ENCODE results near the gene MRPS18B. TPM values are rescaled to one million over a fixed set of nuclear protein-coding genes. Genes with fewer than 3 reads are reported as not detected.
A peak's percentile ranks its signal among the peaks of the same experiment; 100 is the strongest.

The MRPS18B gene
- total and polyA plus RNA-seq, 2 donors (not counting 1 experiment from before 2014, with no cell fraction given): 53.1 to 76.8 TPM

- H3K4me3 ChIP-seq (replicated peaks in 1 of 4; ENCODE audit: control extremely low read depth in 1 of 4, insufficient read depth in 1 of 4, low read depth in 3 of 4, low read length in 4 of 4): peak overlapping the region in 2 of 4 experiments; percentile 5 to 98
- no peak for TF ChIP-seq CTCF (conservative IDR thresholded peaks at IDR 0.05 in 1 of 2, IDR thresholded peaks at IDR 0.05 in 1 of 2; ENCODE audit: low read depth in 1 of 2, low read length in 2 of 2)
- TF ChIP-seq EZH2 (IDR thresholded peaks at IDR 0.05; ENCODE audit: low read length, missing control alignments): no peak
- H3K9me3 ChIP-seq (ENCODE audit: control insufficient read depth, insufficient read depth, low read depth, low read length): no peaks in the 10 kb centered on the region
- no peak overlapping the region for H2AFZ ChIP-seq (ENCODE audit: low read length)
- peaks cover 29% of the 10 kb centered on the region for H3K79me2 ChIP-seq (ENCODE audit: control insufficient read depth, insufficient read depth, low read length)
- H3K36me3 ChIP-seq (ENCODE audit: control insufficient read depth, insufficient read depth, low read length): peaks cover 5% of the 10 kb centered on the region
- H3K4me2 ChIP-seq (ENCODE audit: extremely low read depth, insufficient read depth, low read length): peak overlapping the region; percentile 100
- DNase-seq (ENCODE audit: low read depth in 2 of 2): peak; percentile 27 to 51
- H3K4me1 ChIP-seq (ENCODE audit: control insufficient read depth, extremely low read depth, insufficient read depth, low read length): peaks cover 14% of the 10 kb centered on the region
- no peaks in the 10 kb centered on the region for H4K20me1 ChIP-seq (ENCODE audit: control insufficient read depth, extremely low read depth, insufficient read depth, low read length)
- no peak overlapping the region for H3K9ac ChIP-seq (ENCODE audit: insufficient read depth, low read length)
- H3K27me3 ChIP-seq (ENCODE audit: control insufficient read depth, insufficient read depth, low read length): no peaks in the 10 kb centered on the region
- peak overlapping the region; percentile 11 for H3K27ac ChIP-seq (ENCODE audit: insufficient read depth, low read length)
Observed at GRCh38 chr6:30613251-30614043, 4.2 kb upstream of the MRPS18B start.

- peak overlapping the region; percentile 47 for H3K27ac ChIP-seq (ENCODE audit: insufficient read depth, low read length)
- peaks cover 36% of the 10 kb centered on the region for H3K79me2 ChIP-seq (ENCODE audit: control insufficient read depth, insufficient read depth, low read length)
- no peaks in the 10 kb centered on the region for H3K27me3 ChIP-seq (ENCODE audit: control insufficient read depth, insufficient read depth, low read length)
- H3K9me3 ChIP-seq (ENCODE audit: control insufficient read depth, insufficient read depth, low read depth, low read length): no peaks in the 10 kb centered on the region
- H3K36me3 ChIP-seq (ENCODE audit: control insufficient read depth, insufficient read depth, low read length): no peaks in the 10 kb centered on the region
- H3K4me1 ChIP-seq (ENCODE audit: control insufficient read depth, extremely low read depth, insufficient read depth, low read length): peaks cover 16% of the 10 kb centered on the region
- peak overlapping the region; percentile 100 for H3K4me2 ChIP-seq (ENCODE audit: extremely low read depth, insufficient read depth, low read length)
- peak overlapping the region; percentile 41 to 98 (median 86) for H3K4me3 ChIP-seq (replicated peaks in 1 of 4; ENCODE audit: control extremely low read depth in 1 of 4, insufficient read depth in 1 of 4, low read depth in 3 of 4, low read length in 4 of 4)
- no peak for TF ChIP-seq CTCF (conservative IDR thresholded peaks at IDR 0.05 in 1 of 2, IDR thresholded peaks at IDR 0.05 in 1 of 2; ENCODE audit: low read depth in 1 of 2, low read length in 2 of 2)
- TF ChIP-seq EZH2 (IDR thresholded peaks at IDR 0.05; ENCODE audit: low read length, missing control alignments): no peak
- no peak overlapping the region for H2AFZ ChIP-seq (ENCODE audit: low read length)
- H3K9ac ChIP-seq (ENCODE audit: insufficient read depth, low read length): peak overlapping the region; percentile 14
- H4K20me1 ChIP-seq (ENCODE audit: control insufficient read depth, extremely low read depth, insufficient read depth, low read length): no peaks in the 10 kb centered on the region
- no peak for DNase-seq (ENCODE audit: low read depth in 2 of 2)
Observed at GRCh38 chr6:30614044-30614842, 3.4 kb upstream of the MRPS18B start.

GRCh38 chr6:30614843-30615218 is 2.8 kb upstream of the MRPS18B start:
- peaks cover 3% of the 10 kb centered on the region for H3K36me3 ChIP-seq (ENCODE audit: control insufficient read depth, insufficient read depth, low read length)

More at GRCh38 chr6:30614843-30615218, 2.8 kb upstream of the MRPS18B start:
- peak overlapping the region; percentile 100 for H3K4me2 ChIP-seq (ENCODE audit: extremely low read depth, insufficient read depth, low read length)
- H3K9ac ChIP-seq (ENCODE audit: insufficient read depth, low read length): peak overlapping the region; percentile 14
- H3K4me1 ChIP-seq (ENCODE audit: control insufficient read depth, extremely low read depth, insufficient read depth, low read length): peaks cover 16% of the 10 kb centered on the region
- peaks cover 42% of the 10 kb centered on the region for H3K79me2 ChIP-seq (ENCODE audit: control insufficient read depth, insufficient read depth, low read length)
- DNase-seq (ENCODE audit: low read depth in 2 of 2): peak; percentile 96 to 99
- H3K9me3 ChIP-seq (ENCODE audit: control insufficient read depth, insufficient read depth, low read depth, low read length): no peaks in the 10 kb centered on the region
- no peak for TF ChIP-seq EZH2 (IDR thresholded peaks at IDR 0.05; ENCODE audit: low read length, missing control alignments)
- TF ChIP-seq CTCF (conservative IDR thresholded peaks at IDR 0.05 in 1 of 2, IDR thresholded peaks at IDR 0.05 in 1 of 2; ENCODE audit: low read depth in 1 of 2, low read length in 2 of 2): no peak
- peak overlapping the region; percentile 98 for H3K27ac ChIP-seq (ENCODE audit: insufficient read depth, low read length)
- H2AFZ ChIP-seq (ENCODE audit: low read length): no peak overlapping the region
- no peaks in the 10 kb centered on the region for H3K27me3 ChIP-seq (ENCODE audit: control insufficient read depth, insufficient read depth, low read length)
- H3K4me3 ChIP-seq (replicated peaks in 1 of 4; ENCODE audit: control extremely low read depth in 1 of 4, insufficient read depth in 1 of 4, low read depth in 3 of 4, low read length in 4 of 4): peak overlapping the region; percentile 63 to 98 (median 94)
- no peaks in the 10 kb centered on the region for H4K20me1 ChIP-seq (ENCODE audit: control insufficient read depth, extremely low read depth, insufficient read depth, low read length)
